Neural cell (in vitro differentiated cells): ENCODE data around the gene BIRC7. TPM values are rescaled to one million over a fixed set of nuclear protein-coding genes. Genes with fewer than 3 reads are reported as not detected.

ENCODE experiments used
- H2AFZ ChIP-seq: fragments of 200-600, 300-800 bp; sonication (generic), shearing (Covaris generic); 2 replicates; pipeline ENCODE4 v1.6.0; 2014; ENCODE audit warnings: low read depth, mild to moderate bottlenecking, antibody characterized with exemption, low read length, moderate library complexity
- H3F3A ChIP-seq: fragments of 200-600 bp; shearing (Covaris generic); 2 replicates; pipeline ENCODE4 v1.6.1; 2016; ENCODE audit warnings: mild to moderate bottlenecking, moderate library complexity, mixed read lengths, antibody characterized with exemption, low read length; ENCODE audit not compliant: insufficient read depth, poor library complexity, severe bottlenecking
- H3K27ac ChIP-seq: fragments of 200-600, 300-800 bp; sonication (generic), shearing (Covaris generic); 2 replicates; pipeline ENCODE4 v1.5.1; 2014; ENCODE audit warnings: mild to moderate bottlenecking, low read length, moderate library complexity
- H3K27me3 ChIP-seq: fragments of 300-800, 200-600 bp; sonication (generic), shearing (Covaris generic); 2 replicates; pipeline ENCODE4 v1.6.0; 2014; ENCODE audit warnings: mild to moderate bottlenecking, low read depth, low read length, moderate library complexity; ENCODE audit not compliant: insufficient read depth
- H3K36me3 ChIP-seq: fragments of 300-800, 200-600 bp; sonication (generic), shearing (Covaris generic); 2 replicates; pipeline ENCODE4 v1.5.1; 2014; ENCODE audit warnings: mild to moderate bottlenecking, antibody characterized with exemption, low read length, moderate library complexity; ENCODE audit not compliant: insufficient read depth
- H3K4me2 ChIP-seq: fragments of 300-800, 200-600 bp; sonication (generic), shearing (Covaris generic); 2 replicates; pipeline ENCODE4 v1.6.0; 2014; ENCODE audit warnings: mild to moderate bottlenecking, low read length
- H3K4me3 ChIP-seq: fragments of 300-800, 200-600 bp; sonication (generic), shearing (Covaris generic); 2 replicates; pipeline ENCODE4 v1.5.1; 2014; ENCODE audit warnings: mild to moderate bottlenecking, low read length, moderate library complexity
- H3K79me2 ChIP-seq: fragments of 200-600 bp; shearing (Covaris generic); replicated peaks from 2 replicates; pipeline ENCODE4 v1.6.0; 2014; ENCODE audit warnings: mild to moderate bottlenecking, low read length, moderate library complexity; ENCODE audit not compliant: insufficient read depth
- H3K9ac ChIP-seq: fragments of 300-800, 200-600 bp; sonication (generic), shearing (Covaris generic); 2 replicates; pipeline ENCODE4 v1.6.1; 2016; ENCODE audit warnings: mild to moderate bottlenecking, low read length, mixed read lengths
- H3K9me2 ChIP-seq: fragments of 200-600 bp; shearing (Covaris generic); 2 replicates; pipeline ENCODE4 v1.6.1; 2016; ENCODE audit warnings: mild to moderate bottlenecking, low read length, mixed read lengths; ENCODE audit not compliant: insufficient read depth
- H3K9me3 ChIP-seq: fragments of 200-600, 300-800 bp; sonication (generic), shearing (Covaris generic); 2 replicates; pipeline ENCODE4 v1.6.1; 2016; ENCODE audit warnings: mild to moderate bottlenecking, mixed run types, low read length, moderate library complexity, mixed read lengths
- H4K20me1 ChIP-seq: fragments of 200-600 bp; shearing (Covaris generic); 2 replicates; pipeline ENCODE4 v1.6.1; 2016; ENCODE audit warnings: mild to moderate bottlenecking, mixed run types; ENCODE audit not compliant: insufficient read depth
- EP300 ChIP-seq: fragments of 450-650 bp; conservative IDR thresholded peaks from 2 replicates; pipeline ENCODE4 v1.6.1; 2014; ENCODE audit warnings: antibody characterized with exemption, mild to moderate bottlenecking, moderate library complexity; ENCODE audit not compliant: poor library complexity, severe bottlenecking
- EZH2 ChIP-seq: fragments of 200-600, 300-800 bp; shearing (Covaris generic), sonication (generic); IDR thresholded peaks from 2 replicates; pipeline ENCODE4 v1.6.1; 2014; ENCODE audit warnings: antibody characterized with exemption, low read length, borderline replicate concordance, mild to moderate bottlenecking; ENCODE audit not compliant: insufficient read depth, poor library complexity, severe bottlenecking
- MXI1 ChIP-seq: fragments of 450-650 bp; conservative IDR thresholded peaks from 2 replicates; pipeline ENCODE4 v1.6.1; 2014; ENCODE audit warnings: antibody characterized with exemption, mild to moderate bottlenecking; ENCODE audit not compliant: poor library complexity, severe bottlenecking
- POLR2AphosphoS5 ChIP-seq: IDR thresholded peaks from 2 replicates; pipeline ENCODE4 v1.6.1; 2012
- RAD21 ChIP-seq: fragments of 450-650 bp; conservative IDR thresholded peaks from 2 replicates; pipeline ENCODE4 v1.6.1; 2014; ENCODE audit warnings: antibody characterized with exemption, mild to moderate bottlenecking, moderate library complexity
- polyA plus RNA-seq: library from polyadenylated mRNA; depleted of rRNA; stranded (reverse); fragments of >200 nt; gene quantifications from 2 replicates; pipeline ENCODE4 v1.2.3, GENCODE V29; 2014
- TF ChIP-seq, protein P1 (sequence below): fragments of 450-650 bp; IDR thresholded peaks from 2 replicates; pipeline ENCODE4 v1.5.1; 2014; ENCODE audit warnings: antibody characterized with exemption, mild to moderate bottlenecking, moderate library complexity; ENCODE audit not compliant: poor library complexity, severe bottlenecking
- TF ChIP-seq, protein P2 (sequence below): IDR thresholded peaks from 2 replicates; pipeline ENCODE4 v1.6.1; 2012; ENCODE audit warnings: borderline replicate concordance

BIRC7 gene
- polyA plus RNA-seq, 1 donor from 2014 or later: not detected

DNA sequence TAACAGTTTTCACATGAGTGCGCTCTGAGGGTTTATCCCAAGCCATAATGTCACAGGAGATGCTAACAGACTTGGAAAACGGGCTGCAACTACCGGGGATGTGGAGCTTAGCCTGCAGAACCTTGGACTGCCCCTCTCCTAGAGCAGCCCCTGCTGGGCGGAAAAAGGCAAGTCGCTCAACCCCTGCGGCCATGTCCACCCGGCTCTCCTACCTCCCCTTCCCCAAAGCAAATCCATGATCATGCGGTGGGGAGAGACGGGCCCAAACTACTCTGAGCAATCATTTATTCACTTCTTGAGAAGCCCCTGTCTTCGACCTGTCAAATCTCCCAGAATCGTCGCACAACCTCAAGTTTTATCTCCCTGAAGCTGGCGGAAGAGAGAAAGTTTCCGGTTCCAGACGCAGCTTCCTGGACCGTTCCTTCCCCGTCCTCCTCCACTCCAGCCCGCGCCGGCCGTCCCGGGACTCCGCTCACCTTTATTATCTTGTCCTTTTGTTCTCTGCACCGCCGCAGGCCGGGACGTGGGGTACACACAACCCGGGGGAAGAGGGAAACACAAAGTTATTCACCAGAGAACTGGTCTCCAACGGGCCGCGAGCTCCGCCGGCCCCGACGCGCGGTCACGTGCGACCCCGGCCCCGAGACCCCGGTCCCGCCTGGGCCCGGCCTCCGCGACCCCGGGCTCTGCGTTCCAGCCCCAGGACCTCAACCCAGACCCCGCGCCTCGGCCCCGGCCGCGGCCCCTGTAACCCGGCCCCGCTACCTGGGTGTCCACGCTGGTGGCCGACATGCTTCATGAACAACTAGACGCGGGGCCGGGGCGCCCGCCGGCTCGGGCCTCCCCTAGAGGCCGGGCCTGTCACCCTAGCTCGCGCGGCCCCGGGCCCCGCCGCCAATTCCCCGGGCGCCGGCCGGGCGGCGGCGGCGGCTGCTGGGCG, 20.3 kb upstream of the BIRC7 start:
- Histone ChIP-seq H3K9ac (peak overlapping the region; percentile 77), H3K27me3 (no peaks in the 10 kb centered on the region), H3K9me2 (no peaks in the 10 kb centered on the region), H3F3A (no peaks in the 10 kb centered on the region), H4K20me1 (peaks cover 6% of the 10 kb centered on the region), H2AFZ (no peak overlapping the region), H3K9me3 (no peaks in the 10 kb centered on the region), H3K36me3 (no peaks in the 10 kb centered on the region), H3K4me3 (peak overlapping the region; percentile 76), H3K27ac (peak overlapping the region; percentile 48), H3K79me2 (peaks cover 43% of the 10 kb centered on the region), H3K4me2 (peak overlapping the region; percentile 72)
- TF ChIP-seq RAD21: peak; percentile 41
- no peak for TF ChIP-seq EZH2
- TF ChIP-seq, protein P1, sequence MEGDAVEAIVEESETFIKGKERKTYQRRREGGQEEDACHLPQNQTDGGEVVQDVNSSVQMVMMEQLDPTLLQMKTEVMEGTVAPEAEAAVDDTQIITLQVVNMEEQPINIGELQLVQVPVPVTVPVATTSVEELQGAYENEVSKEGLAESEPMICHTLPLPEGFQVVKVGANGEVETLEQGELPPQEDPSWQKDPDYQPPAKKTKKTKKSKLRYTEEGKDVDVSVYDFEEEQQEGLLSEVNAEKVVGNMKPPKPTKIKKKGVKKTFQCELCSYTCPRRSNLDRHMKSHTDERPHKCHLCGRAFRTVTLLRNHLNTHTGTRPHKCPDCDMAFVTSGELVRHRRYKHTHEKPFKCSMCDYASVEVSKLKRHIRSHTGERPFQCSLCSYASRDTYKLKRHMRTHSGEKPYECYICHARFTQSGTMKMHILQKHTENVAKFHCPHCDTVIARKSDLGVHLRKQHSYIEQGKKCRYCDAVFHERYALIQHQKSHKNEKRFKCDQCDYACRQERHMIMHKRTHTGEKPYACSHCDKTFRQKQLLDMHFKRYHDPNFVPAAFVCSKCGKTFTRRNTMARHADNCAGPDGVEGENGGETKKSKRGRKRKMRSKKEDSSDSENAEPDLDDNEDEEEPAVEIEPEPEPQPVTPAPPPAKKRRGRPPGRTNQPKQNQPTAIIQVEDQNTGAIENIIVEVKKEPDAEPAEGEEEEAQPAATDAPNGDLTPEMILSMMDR: peak; percentile 47

DNA sequence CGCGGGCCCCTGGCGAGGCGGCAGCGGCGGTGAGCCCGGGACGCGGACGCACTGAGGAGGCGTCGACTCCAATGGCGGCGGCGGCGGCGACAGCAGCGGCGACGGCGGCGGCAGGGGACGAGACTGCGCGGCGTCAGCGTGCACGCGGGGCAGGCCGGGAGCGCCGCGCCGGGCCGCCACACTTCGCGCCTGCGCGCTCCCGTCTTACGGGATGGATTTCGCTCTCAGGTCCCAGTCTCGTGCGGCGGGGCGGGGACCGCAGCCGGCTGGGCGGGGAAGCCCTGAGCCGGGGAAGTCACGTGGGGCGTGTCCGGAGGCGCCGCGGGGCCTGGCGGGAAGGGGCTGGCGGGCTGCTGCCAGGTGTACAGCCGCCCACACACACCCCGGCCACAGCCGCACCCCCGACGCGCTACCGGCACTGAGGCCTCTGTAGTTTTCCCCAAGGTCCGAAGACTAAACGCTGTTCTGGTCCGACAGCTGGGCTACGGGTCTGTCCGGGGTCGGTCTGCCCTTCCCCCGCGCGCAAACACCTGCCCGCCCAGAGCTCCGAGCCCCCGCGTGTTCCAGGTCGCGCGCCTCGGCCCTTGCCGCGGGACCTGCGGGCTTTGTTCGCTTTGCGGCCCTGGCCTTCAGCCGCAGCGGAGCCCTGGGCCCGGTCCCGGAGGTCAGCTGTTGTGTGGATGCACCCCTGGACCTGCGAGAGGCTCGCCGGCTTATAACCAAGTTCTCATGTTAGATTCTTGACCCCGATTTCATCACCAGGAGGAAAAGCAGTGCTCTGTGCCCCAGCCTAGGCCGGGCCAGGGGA, 19.5 kb upstream of the BIRC7 start, which contains the start of gene YTHDF1:
Gene YTHDF1 (minus strand): TSS at position 91 of the 808 bp plus-strand sequence. CDS start 239 bp downstream, outside the sequence.
- Histone ChIP-seq H3F3A (no peaks in the 10 kb centered on the region), H3K9ac (peak within 1 kb of the TSS; percentile 96), H3K9me2 (no peaks in the 10 kb centered on the region), H3K4me2 (peak within 1 kb of the TSS; percentile 84), H2AFZ (peak within 1 kb of the TSS; percentile 94), H3K36me3 (no peaks in the 10 kb centered on the region), H3K27me3 (no peaks in the 10 kb centered on the region), H3K4me3 (peak within 1 kb of the TSS; percentile 91), H4K20me1 (peaks cover 6% of the 10 kb centered on the region), H3K79me2 (peaks cover 40% of the 10 kb centered on the region), H3K9me3 (no peaks in the 10 kb centered on the region), H3K27ac (peak within 1 kb of the TSS; percentile 82)
- TF ChIP-seq POLR2AphosphoS5 (peak; percentile 89), RAD21 (peak; percentile 24), MXI1 (peak; percentile 100), EP300 (peak; percentile 42)
- TF ChIP-seq, protein P2, sequence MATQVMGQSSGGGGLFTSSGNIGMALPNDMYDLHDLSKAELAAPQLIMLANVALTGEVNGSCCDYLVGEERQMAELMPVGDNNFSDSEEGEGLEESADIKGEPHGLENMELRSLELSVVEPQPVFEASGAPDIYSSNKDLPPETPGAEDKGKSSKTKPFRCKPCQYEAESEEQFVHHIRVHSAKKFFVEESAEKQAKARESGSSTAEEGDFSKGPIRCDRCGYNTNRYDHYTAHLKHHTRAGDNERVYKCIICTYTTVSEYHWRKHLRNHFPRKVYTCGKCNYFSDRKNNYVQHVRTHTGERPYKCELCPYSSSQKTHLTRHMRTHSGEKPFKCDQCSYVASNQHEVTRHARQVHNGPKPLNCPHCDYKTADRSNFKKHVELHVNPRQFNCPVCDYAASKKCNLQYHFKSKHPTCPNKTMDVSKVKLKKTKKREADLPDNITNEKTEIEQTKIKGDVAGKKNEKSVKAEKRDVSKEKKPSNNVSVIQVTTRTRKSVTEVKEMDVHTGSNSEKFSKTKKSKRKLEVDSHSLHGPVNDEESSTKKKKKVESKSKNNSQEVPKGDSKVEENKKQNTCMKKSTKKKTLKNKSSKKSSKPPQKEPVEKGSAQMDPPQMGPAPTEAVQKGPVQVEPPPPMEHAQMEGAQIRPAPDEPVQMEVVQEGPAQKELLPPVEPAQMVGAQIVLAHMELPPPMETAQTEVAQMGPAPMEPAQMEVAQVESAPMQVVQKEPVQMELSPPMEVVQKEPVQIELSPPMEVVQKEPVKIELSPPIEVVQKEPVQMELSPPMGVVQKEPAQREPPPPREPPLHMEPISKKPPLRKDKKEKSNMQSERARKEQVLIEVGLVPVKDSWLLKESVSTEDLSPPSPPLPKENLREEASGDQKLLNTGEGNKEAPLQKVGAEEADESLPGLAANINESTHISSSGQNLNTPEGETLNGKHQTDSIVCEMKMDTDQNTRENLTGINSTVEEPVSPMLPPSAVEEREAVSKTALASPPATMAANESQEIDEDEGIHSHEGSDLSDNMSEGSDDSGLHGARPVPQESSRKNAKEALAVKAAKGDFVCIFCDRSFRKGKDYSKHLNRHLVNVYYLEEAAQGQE: peak; percentile 26
- TF ChIP-seq, protein P1: no peak
